GM21528 (cell line): Measurements from ENCODE around the gene HVCN1.

Experiments used
- ATAC-seq: cut with Tn5 transposase; IDR thresholded peaks from one replicate; pipeline ENCODE4 v1.9.1; 2021; ENCODE audit warnings: mild to moderate bottlenecking, moderate library complexity; ENCODE audit not compliant: unreplicated experiment, low FRiP score

Gene HVCN1

GRCh38 chr12:110699591-110700445 is 10.9 kb upstream of the HVCN1 start:
- no peak for ATAC-seq

GRCh38 chr12:110698171-110698902 is 9.4 kb upstream of the HVCN1 start:
- ATAC-seq = no peak

GRCh38 chr12:110697236-110697635 is 8.3 kb upstream of the HVCN1 start:
- no peak for ATAC-seq

- no peak for ATAC-seq
These were observed 7.4 kb upstream of the HVCN1 start for GRCh38 chr12:110696283-110696682.

- no peak for ATAC-seq
These were observed 5.5 kb upstream of the HVCN1 start for GRCh38 chr12:110694330-110694901.

GRCh38 chr12:110693731-110694130 is 4.8 kb upstream of the HVCN1 start:
- no peak for ATAC-seq

GRCh38 chr12:110690127-110690430 is 1.2 kb upstream of the HVCN1 start:
- ATAC-seq = no peak

GRCh38 chr12:110689281-110690126 is 589 bp upstream of the HVCN1 start:
- ATAC-seq = peak; percentile 55

GRCh38 chr12:110687396-110688169 is 1.3 kb downstream of the HVCN1 start:
- ATAC-seq = no peak

GRCh38 chr12:110686294-110686903 is 2.5 kb downstream of the HVCN1 start:
- no peak for ATAC-seq

GRCh38 chr12:110684312-110684836 is 4.5 kb downstream of the HVCN1 start:
- no peak for ATAC-seq

GRCh38 chr12:110683888-110684287 is 5.0 kb downstream of the HVCN1 start:
- ATAC-seq = no peak

- no peak for ATAC-seq
These were observed 8.9 kb downstream of the HVCN1 start for GRCh38 chr12:110680032-110680431.

- no peak for ATAC-seq
These were observed 9.7 kb downstream of the HVCN1 start for GRCh38 chr12:110679201-110679600.

- ATAC-seq = peak; percentile 10
These were observed 10.9 kb downstream of the HVCN1 start for GRCh38 chr12:110677982-110678381.

GRCh38 chr12:110677206-110677911 is 11.6 kb downstream of the HVCN1 start:
- peak; percentile 73 for ATAC-seq

- ATAC-seq = no peak
These were observed 12.7 kb downstream of the HVCN1 start for GRCh38 chr12:110676171-110676570.

GRCh38 chr12:110670161-110670701 is 18.7 kb downstream of the HVCN1 start:
- peak; percentile 55 for ATAC-seq

GRCh38 chr12:110669193-110669502 is 19.8 kb downstream of the HVCN1 start:
- ATAC-seq = peak; percentile 33
